Mesodermal cell (in vitro differentiated cells): ENCODE results near the gene SLC4A1.

Experiments used
- H3K27ac ChIP-seq: 2 replicates; pipeline ENCODE4 v1.7.0; 2013; ENCODE audit warnings: mild to moderate bottlenecking, low read depth, low read length, moderate library complexity; ENCODE audit not compliant: severe bottlenecking
- H3K36me3 ChIP-seq: 2 replicates; pipeline ENCODE4 v1.7.1; 2013; ENCODE audit warnings: mild to moderate bottlenecking, low read length, moderate library complexity; ENCODE audit not compliant: control insufficient read depth, insufficient read depth
- H3K4me1 ChIP-seq: one replicate; pipeline ENCODE4 v1.7.1; 2013; ENCODE audit warnings: mild to moderate bottlenecking, low read length; ENCODE audit not compliant: insufficient read depth, control insufficient read depth, poor library complexity, severe bottlenecking
- H3K4me3 ChIP-seq: 2 replicates; pipeline ENCODE4 v1.7.0; 2013; ENCODE audit warnings: low read length, control low read depth, mild to moderate bottlenecking; ENCODE audit not compliant: insufficient read depth, poor library complexity, severe bottlenecking; ENCODE audit errors: extremely low read depth
- H3K9me3 ChIP-seq: 2 replicates; pipeline ENCODE4 v1.7.1; 2013; ENCODE audit warnings: mild to moderate bottlenecking, low read length, moderate library complexity; ENCODE audit not compliant: control insufficient read depth
- WGBS, 2 experiments: methylation state at CpG; one replicate each; pipeline ENCODE4 v1.1.5; 2013; ENCODE audit warnings: missing lambda C conversion rate in 2 of 2; ENCODE audit not compliant: insufficient coverage in 2 of 2; 5-methylcytosine and 5-hydroxymethylcytosine counted together

The SLC4A1 gene

GRCh38 chr17:44204441-44204882 is 63.5 kb downstream of the SLC4A1 start:
- Histone ChIP-seq H3K27ac (no peak overlapping the region), H3K4me1 (peaks cover 9% of the 10 kb centered on the region), H3K9me3 (no peaks in the 10 kb centered on the region), H3K4me3 (no peak overlapping the region), H3K36me3 (peaks cover 30% of the 10 kb centered on the region)
- 93 to 100% methylated on average over 2 to 3 of the region's 5 CpGs for WGBS, 2 experiments

GRCh38 chr17:44203731-44204440 is 64.0 kb downstream of the SLC4A1 start:
- no peaks in the 10 kb centered on the region for H3K9me3 ChIP-seq
- H3K27ac ChIP-seq = no peak overlapping the region
- peaks cover 24% of the 10 kb centered on the region for H3K36me3 ChIP-seq
- no peak overlapping the region for H3K4me3 ChIP-seq
- H3K4me1 ChIP-seq = peaks cover 9% of the 10 kb centered on the region
- 63% methylated on average over 9 of the region's 9 CpGs for WGBS, 2 experiments

GRCh38 chr17:44202756-44203155 is 65.2 kb downstream of the SLC4A1 start:
- Histone ChIP-seq H3K27ac (no peak overlapping the region), H3K4me3 (no peak overlapping the region), H3K9me3 (no peaks in the 10 kb centered on the region), H3K4me1 (peaks cover 11% of the 10 kb centered on the region), H3K36me3 (peaks cover 16% of the 10 kb centered on the region)
- WGBS, 2 experiments = 89 to 93% methylated on average over 4 of the region's 4 CpGs

- H3K36me3 ChIP-seq = peaks cover 20% of the 10 kb centered on the region
- H3K27ac ChIP-seq = peak overlapping the region; percentile 92
- no peaks in the 10 kb centered on the region for H3K9me3 ChIP-seq
- 10 to 19% methylated on average over 16 to 31 of the region's 36 CpGs for WGBS, 2 experiments
- H3K4me1 ChIP-seq = peaks cover 17% of the 10 kb centered on the region
- peak overlapping the region; percentile 73 for H3K4me3 ChIP-seq
Observed at GRCh38 chr17:44200478-44201155, 67.3 kb downstream of the SLC4A1 start.

GRCh38 chr17:44199553-44200477 is 68.1 kb downstream of the SLC4A1 start, which contains the start of gene ATXN7L3:
TSS of gene ATXN7L3 (minus strand) at chr17:44199884. CDS start at chr17:44198070, 1,814 bp downstream.
- Histone ChIP-seq H3K27ac (peak within 1 kb of the TSS; percentile 92), H3K9me3 (no peaks in the 10 kb centered on the region), H3K4me1 (peaks cover 20% of the 10 kb centered on the region), H3K4me3 (peak within 1 kb of the TSS; percentile 73), H3K36me3 (peaks cover 28% of the 10 kb centered on the region)
- 0% methylated on average over 34 to 39 of the region's 126 CpGs for WGBS, 2 experiments

GRCh38 chr17:44198721-44199552 is 69.0 kb downstream of the SLC4A1 start:
- Histone ChIP-seq H3K4me3 (peak overlapping the region; percentile 73), H3K9me3 (no peaks in the 10 kb centered on the region), H3K27ac (peak overlapping the region; percentile 92), H3K4me1 (peaks cover 20% of the 10 kb centered on the region), H3K36me3 (peaks cover 37% of the 10 kb centered on the region)
- 0 to 1% methylated on average over 20 to 32 of the region's 68 CpGs for WGBS, 2 experiments
